Stimulated activated CD4-positive, alpha-beta T cell treated with anti-CD3 and anti-CD28 coated beads, Interleukin-4, amount 100 ng/mL, for 4 hours (primary cell): ENCODE data around the gene ALG5.

Source experiments
- DNase-seq, 2 experiments: peaks; one replicate each; pipeline ENCODE4 v3.0.0-alpha.2; 2020

ALG5 gene

DNA sequence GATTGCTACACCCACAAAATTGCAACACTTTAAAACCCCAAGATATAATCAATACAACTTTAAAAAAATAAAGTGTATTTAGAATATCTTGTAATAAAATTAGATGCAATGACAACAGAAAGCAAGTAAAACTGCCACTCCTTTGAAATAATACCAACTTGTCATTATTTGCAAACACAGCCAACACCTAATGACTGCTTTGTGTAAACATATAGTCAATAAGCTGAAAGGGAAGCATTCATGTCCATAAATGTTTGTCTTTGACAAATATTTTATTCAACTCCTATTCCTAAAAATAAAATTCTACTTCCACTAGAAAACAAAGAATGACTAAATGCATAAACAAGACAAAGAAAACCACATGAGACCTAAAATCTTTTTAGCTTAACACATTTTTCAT lies 85.7 kb downstream of the ALG5 start:
- DNase-seq = no peak

DNA sequence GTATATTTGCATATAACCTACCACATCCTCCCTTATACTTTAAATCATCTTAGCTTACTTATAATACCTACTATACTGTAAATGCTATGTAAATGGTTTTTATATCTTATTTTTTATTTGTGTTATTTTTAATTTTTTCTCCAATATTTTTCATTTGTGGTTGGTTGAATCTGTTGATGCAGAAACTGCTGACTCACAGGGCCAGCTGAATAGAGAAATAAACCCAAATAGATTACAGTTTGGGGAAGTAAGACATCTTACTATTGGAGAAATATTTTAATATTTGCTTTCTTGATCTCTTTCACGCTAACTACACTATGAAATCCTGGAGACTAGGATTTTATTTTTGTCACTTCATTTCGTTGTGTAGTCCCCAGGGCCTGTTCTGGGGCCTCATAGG lies 86.2 kb downstream of the ALG5 start:
- no peak for DNase-seq

DNA sequence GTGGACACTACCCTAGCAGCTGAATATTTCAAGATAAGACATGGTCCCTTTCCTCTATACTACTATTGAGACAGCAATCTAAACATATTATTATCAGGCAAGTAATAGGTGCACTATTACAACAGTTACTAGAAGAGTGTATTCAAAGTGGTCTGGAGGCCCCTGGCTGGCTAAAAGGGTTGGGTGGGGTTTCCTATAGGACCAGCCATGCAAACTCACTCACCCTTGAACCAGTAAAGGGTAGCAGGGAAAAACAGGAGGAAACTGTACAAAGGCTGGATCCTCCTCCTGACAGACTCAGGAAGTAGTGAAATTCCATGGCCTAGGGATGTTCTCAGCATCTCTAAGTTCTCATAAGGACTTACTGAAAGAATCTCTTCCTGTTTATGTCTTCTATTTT lies 86.8 kb downstream of the ALG5 start:
- no peak for DNase-seq

DNA sequence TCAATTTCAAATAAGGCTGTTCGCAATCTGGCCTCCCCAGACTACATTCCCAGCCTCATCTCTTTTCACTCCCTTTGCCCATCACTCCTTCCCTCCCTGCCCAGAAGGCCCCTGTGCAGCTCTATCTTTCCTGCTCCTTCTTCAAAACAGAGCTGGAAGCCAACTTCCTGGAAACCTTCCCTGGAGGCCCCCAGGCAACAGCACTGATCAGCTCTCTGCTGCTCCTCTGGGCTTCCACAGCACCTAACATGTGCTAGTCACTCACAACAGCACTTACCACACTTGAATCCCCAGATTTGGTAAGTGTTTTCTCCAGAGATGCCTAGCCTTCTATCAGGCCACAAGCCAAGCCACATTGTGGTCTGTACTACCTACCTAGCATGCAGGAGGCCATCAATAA lies 88.6 kb downstream of the ALG5 start:
- DNase-seq = no peak

DNA sequence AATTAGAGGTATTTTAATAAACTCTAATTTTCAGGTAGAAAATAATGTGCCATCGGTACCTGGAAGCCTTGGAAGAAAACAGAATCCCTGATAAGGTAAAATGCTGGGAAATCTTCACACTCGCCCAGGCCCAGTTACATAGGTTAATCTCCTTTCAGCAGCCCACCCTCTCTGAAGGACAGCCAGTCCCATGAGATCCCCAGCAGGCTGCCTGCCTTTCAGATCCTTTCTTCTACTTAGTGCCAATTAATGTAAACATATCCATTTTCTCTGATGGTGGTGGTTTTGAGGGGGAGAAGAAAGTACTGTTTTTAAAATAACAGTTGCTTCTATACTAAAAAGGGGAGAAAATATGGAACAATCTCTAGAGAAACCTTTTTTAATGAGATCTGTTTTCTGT lies 91.3 kb downstream of the ALG5 start:
- no peak for DNase-seq

DNA sequence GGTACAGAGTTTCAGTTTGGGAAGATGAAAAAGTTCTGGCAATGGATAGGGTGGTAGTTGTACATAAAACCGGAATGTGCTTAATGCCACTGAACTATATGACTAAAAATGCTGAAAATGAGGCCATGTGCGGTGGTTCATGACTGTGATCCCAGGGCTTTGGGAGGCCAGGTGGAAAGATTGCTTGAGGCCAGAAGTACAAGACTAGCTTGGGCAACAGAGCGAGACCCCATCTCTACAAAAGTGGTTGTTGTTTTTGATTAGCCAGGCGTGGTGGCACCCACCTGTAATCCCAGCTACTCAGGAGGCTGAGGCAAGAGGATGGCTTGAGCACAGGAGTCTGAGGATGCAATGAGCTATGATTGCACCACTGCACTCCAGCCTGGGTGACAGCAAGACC lies 91.9 kb downstream of the ALG5 start:
- no peak for DNase-seq

DNA sequence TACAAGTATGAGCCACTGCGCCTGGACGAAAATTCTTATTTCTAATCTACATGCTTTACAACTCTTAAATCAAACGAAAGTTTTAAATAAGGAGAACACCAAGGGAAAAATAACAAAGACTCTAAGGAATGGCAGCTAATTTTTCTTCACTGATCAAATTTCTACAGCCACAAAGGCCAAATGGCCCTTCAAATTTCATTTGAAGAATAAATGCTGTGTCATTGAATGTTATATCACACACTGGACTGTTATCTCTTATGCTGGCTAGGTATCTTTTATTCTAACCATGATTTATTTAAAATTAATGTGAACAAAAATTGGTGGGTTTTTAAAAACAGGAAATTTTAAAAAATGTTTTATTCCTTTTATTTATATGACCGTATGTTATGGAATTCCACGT lies 93.2 kb downstream of the ALG5 start:
- no peak for DNase-seq

DNA sequence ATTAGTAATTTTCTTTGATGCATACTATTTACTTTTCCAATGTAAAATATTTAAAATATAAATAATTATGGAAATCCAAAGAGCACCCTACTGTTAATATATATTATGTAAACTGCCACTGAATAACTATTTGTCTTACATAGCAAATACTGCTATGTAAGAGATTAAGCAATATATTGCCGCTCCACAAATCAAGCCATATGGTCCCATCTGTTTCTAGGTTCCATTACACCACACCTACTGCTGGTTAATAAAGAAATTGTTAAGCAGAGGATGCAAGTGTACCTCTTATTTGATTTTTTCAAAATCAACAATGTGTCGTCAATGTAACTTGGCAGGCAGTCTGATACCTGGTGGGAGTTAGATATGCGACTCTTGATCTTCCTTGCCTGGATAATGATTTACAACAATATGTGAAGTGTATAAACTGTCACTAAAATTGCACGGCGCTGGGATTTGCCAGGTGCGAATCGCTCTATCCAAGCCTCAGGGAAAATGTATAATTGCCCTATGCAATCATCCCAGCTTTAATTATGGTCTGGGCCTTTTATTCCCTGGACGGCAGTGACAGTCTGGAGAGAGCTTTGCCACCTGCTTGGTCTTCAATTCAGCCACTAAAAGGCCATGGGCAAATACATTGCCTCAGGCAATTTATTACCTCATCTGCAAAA lies 95.1 kb downstream of the ALG5 start:
- DNase-seq = no peak
